A549 (cell line): Measurements from ENCODE around the gene CYLD.

Source experiments
- CEBPB ChIP-seq, 2 experiments: fragments of >200 bp in 1 of 2; sonication (Bioruptor Twin) in 1 of 2; formaldehyde crosslinking in 1 of 2; IDR thresholded peaks; 2 replicates each; pipeline ENCODE4 v1.6.1; 2012 to 2016
- EHMT2 ChIP-seq: fragments of 200-600 bp; sonication (generic); IDR thresholded peaks from 2 replicates; pipeline ENCODE4 v1.6.1; 2016; ENCODE audit warnings: antibody characterized with exemption, low read depth, mild to moderate bottlenecking, moderate library complexity
- EP300 ChIP-seq, 2 experiments: fragments of >200 bp; sonication (Bioruptor Twin); formaldehyde crosslinking; IDR thresholded peaks; 2 replicates in 1 of 2; 3 replicates in 1 of 2; pipeline ENCODE4 v1.6.1; 2016 to 2017
- JUN ChIP-seq, 2 experiments: fragments of >200 bp; sonication (Bioruptor Twin); formaldehyde crosslinking; IDR thresholded peaks; 2 replicates in 1 of 2; 3 replicates in 1 of 2; pipeline ENCODE4 v1.6.1; 2016 to 2017
- KDM5A ChIP-seq: fragments of 200-600 bp; sonication (generic); IDR thresholded peaks from 2 replicates; pipeline ENCODE4 v1.6.1; 2016; ENCODE audit warnings: antibody characterized with exemption, mild to moderate bottlenecking
- NFE2L2 ChIP-seq: fragments of 150-350 bp; conservative IDR thresholded peaks from 2 replicates; pipeline ENCODE4 v1.6.1; 2014; ENCODE audit warnings: low read length
- POLR2A ChIP-seq: IDR thresholded peaks from 2 replicates; pipeline ENCODE4 v1.6.1; 2012; ENCODE audit warnings: mild to moderate bottlenecking, low read length
- POLR2AphosphoS2 ChIP-seq: conservative IDR thresholded peaks from 2 replicates; pipeline ENCODE4 v1.6.1; 2012; ENCODE audit warnings: low read length, improper control_type of control experiment, inconsistent platforms
- RAD21 ChIP-seq, 2 experiments: fragments of >200 bp in 1 of 2; sonication (Bioruptor Twin) in 1 of 2; formaldehyde crosslinking in 1 of 2; IDR thresholded peaks in 1 of 2; conservative IDR thresholded peaks in 1 of 2; 2 replicates in 1 of 2; 3 replicates in 1 of 2; pipeline ENCODE4 v1.6.1; 2012 to 2018; ENCODE audit warnings: inconsistent platforms in 1 of 2
- USF2 ChIP-seq: fragments of 450-650 bp; IDR thresholded peaks from 2 replicates; pipeline ENCODE4 v1.6.1; 2014; ENCODE audit warnings: antibody characterized with exemption
- TF ChIP-seq, protein P1 (sequence below): fragments of >200 bp; sonication (Bioruptor Twin); formaldehyde crosslinking; IDR thresholded peaks from 3 replicates; pipeline ENCODE4 v1.5.1; 2016

GRCh38 chr16:50761267-50761666, 19.4 kb downstream of the CYLD start:
- TF ChIP-seq NFE2L2 (no peak), USF2 (no peak), EP300 (IDR thresholded peaks at IDR 0.05) (no peak), CEBPB (IDR thresholded peaks at IDR 0.05) (no peak), EHMT2 (no peak), RAD21 (conservative IDR thresholded peaks at IDR 0.05 in 1 of 2, IDR thresholded peaks at IDR 0.05 in 1 of 2) (no peak), POLR2AphosphoS2 (no peak), POLR2A (no peak), KDM5A (no peak), JUN (IDR thresholded peaks at IDR 0.05) (no peak)
- TF ChIP-seq, protein P1, sequence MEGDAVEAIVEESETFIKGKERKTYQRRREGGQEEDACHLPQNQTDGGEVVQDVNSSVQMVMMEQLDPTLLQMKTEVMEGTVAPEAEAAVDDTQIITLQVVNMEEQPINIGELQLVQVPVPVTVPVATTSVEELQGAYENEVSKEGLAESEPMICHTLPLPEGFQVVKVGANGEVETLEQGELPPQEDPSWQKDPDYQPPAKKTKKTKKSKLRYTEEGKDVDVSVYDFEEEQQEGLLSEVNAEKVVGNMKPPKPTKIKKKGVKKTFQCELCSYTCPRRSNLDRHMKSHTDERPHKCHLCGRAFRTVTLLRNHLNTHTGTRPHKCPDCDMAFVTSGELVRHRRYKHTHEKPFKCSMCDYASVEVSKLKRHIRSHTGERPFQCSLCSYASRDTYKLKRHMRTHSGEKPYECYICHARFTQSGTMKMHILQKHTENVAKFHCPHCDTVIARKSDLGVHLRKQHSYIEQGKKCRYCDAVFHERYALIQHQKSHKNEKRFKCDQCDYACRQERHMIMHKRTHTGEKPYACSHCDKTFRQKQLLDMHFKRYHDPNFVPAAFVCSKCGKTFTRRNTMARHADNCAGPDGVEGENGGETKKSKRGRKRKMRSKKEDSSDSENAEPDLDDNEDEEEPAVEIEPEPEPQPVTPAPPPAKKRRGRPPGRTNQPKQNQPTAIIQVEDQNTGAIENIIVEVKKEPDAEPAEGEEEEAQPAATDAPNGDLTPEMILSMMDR = no peak
